Hepatocyte (in vitro differentiated cells): ENCODE results near the gene UBN1. TPM values are rescaled to one million over a fixed set of nuclear protein-coding genes. Genes with fewer than 3 reads are reported as not detected.
A peak's percentile ranks its signal among the peaks of the same experiment; 100 is the strongest.

Experiments
- DNase-seq: peaks from one replicate; pipeline ENCODE4 v3.0.0-alpha.2; 2016; ENCODE audit warnings: low spot score
- H2AFZ ChIP-seq: fragments of 200-600 bp; sonication (generic); 2 replicates; pipeline ENCODE4 v1.6.0; 2016; ENCODE audit warnings: antibody characterized with exemption, mild to moderate bottlenecking
- H3K27ac ChIP-seq: fragments of 200-600 bp; sonication (generic); 2 replicates; pipeline ENCODE4 v1.5.1; 2016; ENCODE audit warnings: mild to moderate bottlenecking
- H3K27me3 ChIP-seq: fragments of 200-600 bp; sonication (generic); 2 replicates; pipeline ENCODE4 v1.6.1; 2016
- H3K36me3 ChIP-seq: fragments of 200-600 bp; sonication (generic); replicated peaks from 2 replicates; pipeline ENCODE4 v1.5.1; 2016; ENCODE audit warnings: low read depth; ENCODE audit not compliant: insufficient read depth
- H3K4me1 ChIP-seq: fragments of 200-600 bp; sonication (generic); 2 replicates; pipeline ENCODE4 v1.5.1; 2016; ENCODE audit warnings: mild to moderate bottlenecking, moderate library complexity; ENCODE audit not compliant: insufficient read depth
- H3K4me2 ChIP-seq: fragments of 200-600 bp; sonication (generic); 2 replicates; pipeline ENCODE4 v1.6.0; 2016
- H3K4me3 ChIP-seq: fragments of 200-600 bp; sonication (generic); 2 replicates; pipeline ENCODE4 v1.5.1; 2016; ENCODE audit warnings: mild to moderate bottlenecking
- H3K79me2 ChIP-seq: fragments of 200-600 bp; sonication (generic); 2 replicates; pipeline ENCODE4 v1.6.0; 2017; ENCODE audit warnings: mild to moderate bottlenecking
- H3K9me2 ChIP-seq: fragments of 200-600 bp; sonication (generic); replicated peaks from 2 replicates; pipeline ENCODE4 v1.6.0; 2017; ENCODE audit warnings: mild to moderate bottlenecking; ENCODE audit not compliant: insufficient read depth
- H3K9me3 ChIP-seq: fragments of 200-600 bp; sonication (generic); 2 replicates; pipeline ENCODE4 v1.5.1; 2016; ENCODE audit warnings: low read depth, mild to moderate bottlenecking
- H4K20me1 ChIP-seq: fragments of 200-600 bp; sonication (generic); 2 replicates; pipeline ENCODE4 v1.6.0; 2016; ENCODE audit warnings: mild to moderate bottlenecking; ENCODE audit not compliant: insufficient read depth, poor library complexity, severe bottlenecking
- CTCF ChIP-seq: fragments of 200-600 bp; sonication (generic); IDR thresholded peaks from 2 replicates; pipeline ENCODE4 v1.5.1; 2016; ENCODE audit warnings: antibody characterized with exemption, mild to moderate bottlenecking; ENCODE audit not compliant: poor library complexity
- EZH2 ChIP-seq: fragments of 200-600 bp; sonication (generic); IDR thresholded peaks from 2 replicates; pipeline ENCODE4 v1.6.1; 2016; ENCODE audit warnings: antibody characterized with exemption, mild to moderate bottlenecking, borderline replicate concordance
- EZH2phosphoT487 ChIP-seq: fragments of 200-600 bp; sonication (generic); IDR thresholded peaks from one replicate; pipeline ENCODE4 v1.6.1; 2018; ENCODE audit warnings: antibody characterized with exemption, mild to moderate bottlenecking, low read depth, moderate library complexity; ENCODE audit not compliant: unreplicated experiment, severe bottlenecking
- WGBS: methylation state at CpG from one replicate; pipeline ENCODE4 v1.1.6; 2016; ENCODE audit warnings: low lambda C conversion rate; ENCODE audit errors: missing lambda C conversion rate; 5-methylcytosine and 5-hydroxymethylcytosine counted together
- polyA plus RNA-seq: library from polyadenylated mRNA; unstranded; fragments of >200 nt; fragmentation: Nextera tagmentation; extraction: Ambion mirVana; gene quantifications from 2 replicates; pipeline ENCODE4 v1.2.1, GENCODE V29; 2016
- total RNA-seq: library from RNA; depleted of rRNA; stranded (reverse); fragments of >200 nt; gene quantifications from 2 replicates; pipeline ENCODE4 v1.2.3, GENCODE V29; 2014

The UBN1 gene
- total and polyA plus RNA-seq, 2 experiments from 2014 or later: 19.1 to 28.1 TPM

- H4K20me1 ChIP-seq: no peaks in the 10 kb centered on the region
- H3K79me2 ChIP-seq: peaks cover 56% of the 10 kb centered on the region
- peaks cover 27% of the 10 kb centered on the region for H3K4me1 ChIP-seq
- H3K27me3 ChIP-seq: no peaks in the 10 kb centered on the region
- TF ChIP-seq CTCF (no peak), EZH2 (no peak), EZH2phosphoT487 (no peak)
- DNase-seq: no peak
- H3K4me2 ChIP-seq: no peak overlapping the region
- H3K9me2 ChIP-seq: no peaks in the 10 kb centered on the region
- H3K27ac ChIP-seq: peak overlapping the region; percentile 83
- H3K9me3 ChIP-seq: peaks cover 7% of the 10 kb centered on the region
- H2AFZ ChIP-seq: no peak overlapping the region
- H3K4me3 ChIP-seq: no peak overlapping the region
- H3K36me3 ChIP-seq: peaks cover 3% of the 10 kb centered on the region
- WGBS: 81% methylated on average over 6 of the region's 6 CpGs
Observed at GRCh38 chr16:4923853-4924252, 76.6 kb downstream of the UBN1 start.

DNA sequence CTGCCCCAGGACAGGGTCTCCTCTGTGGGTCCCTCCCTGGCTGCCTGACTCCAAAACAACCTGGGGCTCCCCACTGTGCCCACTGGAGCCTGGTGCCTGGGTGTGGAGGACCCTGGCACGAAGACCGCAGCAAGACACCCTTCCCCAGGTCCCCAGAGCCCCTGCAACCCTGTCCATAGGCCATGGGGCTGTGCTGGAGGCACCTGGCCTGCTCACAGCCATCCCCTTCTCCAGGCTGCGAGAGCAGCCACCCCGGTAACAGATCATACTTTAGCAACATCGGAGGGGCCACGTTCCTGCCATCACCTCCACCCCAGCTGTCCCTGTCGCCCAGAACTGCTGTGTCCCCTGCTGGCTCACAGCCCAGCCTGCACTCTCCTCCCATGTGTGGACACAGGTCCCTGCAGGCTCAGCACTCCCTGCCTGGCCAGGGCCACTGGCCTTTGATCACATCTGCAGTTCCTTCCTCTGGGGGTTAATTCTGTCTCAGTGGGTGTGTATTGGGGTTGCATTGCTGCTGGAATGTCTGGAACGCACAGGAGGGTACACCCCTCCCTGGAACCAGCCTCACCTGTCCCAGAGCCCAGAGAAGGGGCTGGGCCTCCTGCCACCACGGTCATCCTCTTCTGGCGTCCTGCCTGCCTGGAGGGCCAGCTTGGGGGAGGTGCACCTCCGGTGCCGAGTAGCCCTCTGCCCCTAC, 77.5 kb downstream of the UBN1 start:
- Histone ChIP-seq H3K27ac (peak overlapping the region; percentile 83), H3K9me2 (no peaks in the 10 kb centered on the region), H3K4me2 (peak overlapping the region; percentile 49), H2AFZ (no peak overlapping the region), H3K79me2 (peaks cover 55% of the 10 kb centered on the region), H3K4me3 (no peak overlapping the region), H3K36me3 (peaks cover 3% of the 10 kb centered on the region), H4K20me1 (no peaks in the 10 kb centered on the region), H3K4me1 (peaks cover 27% of the 10 kb centered on the region), H3K9me3 (peaks cover 7% of the 10 kb centered on the region), H3K27me3 (no peaks in the 10 kb centered on the region)
- 50% methylated on average over 12 of the region's 12 CpGs for WGBS
- peak; percentile 82 for DNase-seq
- TF ChIP-seq EZH2phosphoT487: no peak
- peak; percentile 9 for TF ChIP-seq CTCF

- DNase-seq: no peak
Observed at GRCh38 chr16:4925293-4925607, 78.0 kb downstream of the UBN1 start.

More at GRCh38 chr16:4925293-4925607, 78.0 kb downstream of the UBN1 start:
- H3K4me3 ChIP-seq: no peak overlapping the region
- no peaks in the 10 kb centered on the region for H3K9me2 ChIP-seq
- H3K4me1 ChIP-seq: peaks cover 27% of the 10 kb centered on the region
- peak overlapping the region; percentile 83 for H3K27ac ChIP-seq
- no peak overlapping the region for H2AFZ ChIP-seq
- no peaks in the 10 kb centered on the region for H3K27me3 ChIP-seq
- H4K20me1 ChIP-seq: no peaks in the 10 kb centered on the region
- H3K79me2 ChIP-seq: peaks cover 60% of the 10 kb centered on the region
- no peak for TF ChIP-seq EZH2
- TF ChIP-seq CTCF: no peak
- no peak for TF ChIP-seq EZH2phosphoT487
- peaks cover 3% of the 10 kb centered on the region for H3K36me3 ChIP-seq
- peak overlapping the region; percentile 49 for H3K4me2 ChIP-seq
- H3K9me3 ChIP-seq: peaks cover 7% of the 10 kb centered on the region
- WGBS: 74% methylated on average over 5 of the region's 5 CpGs
